Endothelial cell of umbilical vein (primary cell): ENCODE measurements around the gene CELA1.

ENCODE experiments used
- POLR2A ChIP-seq: IDR thresholded peaks from 2 replicates; pipeline ENCODE4 v1.6.1; 2012; ENCODE audit warnings: low read depth, mild to moderate bottlenecking, control low read depth, low read length
- TF ChIP-seq, protein P1 (sequence below), 2 donors: IDR thresholded peaks; 1 replicate in 1 of 2; 2 replicates in 1 of 2; pipeline ENCODE4 v1.5.1; 2011; ENCODE audit warnings: low read length in 2 of 2, mild to moderate bottlenecking in 2 of 2, moderate library complexity in 2 of 2, control low read depth in 1 of 2, inconsistent platforms in 1 of 2, low read depth in 1 of 2; ENCODE audit not compliant: insufficient read depth in 1 of 2; ENCODE audit errors: extremely low read depth in 1 of 2

DNA sequence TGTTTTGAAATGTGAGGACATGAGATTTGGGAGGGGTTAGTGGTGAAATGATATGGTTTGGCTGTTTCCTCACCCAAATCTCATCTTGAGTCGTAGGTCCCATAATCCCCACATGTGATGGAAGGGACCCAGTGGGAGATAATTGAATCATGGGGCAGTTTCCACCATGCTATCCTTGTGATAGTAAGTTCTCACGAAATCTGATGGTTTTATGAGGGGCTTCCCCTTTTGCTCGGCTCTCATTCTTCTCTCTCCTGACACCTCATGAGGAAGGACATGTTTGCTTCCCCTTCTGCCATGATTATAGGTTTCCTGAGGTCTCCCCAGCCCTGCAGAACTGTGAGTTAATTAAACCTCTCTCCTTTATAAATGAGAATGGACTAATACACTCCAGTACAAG is 26.7 kb upstream of the CELA1 start:
- TF ChIP-seq POLR2A, result no peak
- TF ChIP-seq, protein P1, sequence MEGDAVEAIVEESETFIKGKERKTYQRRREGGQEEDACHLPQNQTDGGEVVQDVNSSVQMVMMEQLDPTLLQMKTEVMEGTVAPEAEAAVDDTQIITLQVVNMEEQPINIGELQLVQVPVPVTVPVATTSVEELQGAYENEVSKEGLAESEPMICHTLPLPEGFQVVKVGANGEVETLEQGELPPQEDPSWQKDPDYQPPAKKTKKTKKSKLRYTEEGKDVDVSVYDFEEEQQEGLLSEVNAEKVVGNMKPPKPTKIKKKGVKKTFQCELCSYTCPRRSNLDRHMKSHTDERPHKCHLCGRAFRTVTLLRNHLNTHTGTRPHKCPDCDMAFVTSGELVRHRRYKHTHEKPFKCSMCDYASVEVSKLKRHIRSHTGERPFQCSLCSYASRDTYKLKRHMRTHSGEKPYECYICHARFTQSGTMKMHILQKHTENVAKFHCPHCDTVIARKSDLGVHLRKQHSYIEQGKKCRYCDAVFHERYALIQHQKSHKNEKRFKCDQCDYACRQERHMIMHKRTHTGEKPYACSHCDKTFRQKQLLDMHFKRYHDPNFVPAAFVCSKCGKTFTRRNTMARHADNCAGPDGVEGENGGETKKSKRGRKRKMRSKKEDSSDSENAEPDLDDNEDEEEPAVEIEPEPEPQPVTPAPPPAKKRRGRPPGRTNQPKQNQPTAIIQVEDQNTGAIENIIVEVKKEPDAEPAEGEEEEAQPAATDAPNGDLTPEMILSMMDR (IDR thresholded peaks at IDR 0.05; ENCODE audit: extremely low read depth in 1 of 2, insufficient read depth in 1 of 2, low read depth in 1 of 2, low read length in 2 of 2), result no peak
